Measurements from ENCODE around the gene CFAP77.

Gene CFAP77

DNA sequence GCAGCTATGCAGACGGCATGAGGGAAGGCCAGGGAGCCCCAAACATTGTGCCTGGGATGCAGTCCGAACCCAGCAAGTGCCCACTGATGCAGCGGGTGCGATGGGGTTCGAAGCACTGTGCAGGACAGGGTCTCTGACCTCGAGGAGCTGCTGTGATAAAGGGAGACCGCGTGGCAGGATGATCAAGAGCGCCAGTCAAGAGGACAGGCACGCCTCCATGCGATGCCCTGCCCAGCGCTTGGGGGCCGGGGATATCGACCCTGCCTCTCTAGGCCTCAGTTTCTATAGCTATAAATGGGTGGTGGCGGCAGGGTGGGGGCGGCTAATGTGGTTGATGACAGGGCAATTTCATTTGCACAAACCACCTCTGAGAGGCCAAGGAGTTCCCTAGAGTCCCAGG, 87.7 kb downstream of the CFAP77 start:
- DNase-seq: no peak

DNA sequence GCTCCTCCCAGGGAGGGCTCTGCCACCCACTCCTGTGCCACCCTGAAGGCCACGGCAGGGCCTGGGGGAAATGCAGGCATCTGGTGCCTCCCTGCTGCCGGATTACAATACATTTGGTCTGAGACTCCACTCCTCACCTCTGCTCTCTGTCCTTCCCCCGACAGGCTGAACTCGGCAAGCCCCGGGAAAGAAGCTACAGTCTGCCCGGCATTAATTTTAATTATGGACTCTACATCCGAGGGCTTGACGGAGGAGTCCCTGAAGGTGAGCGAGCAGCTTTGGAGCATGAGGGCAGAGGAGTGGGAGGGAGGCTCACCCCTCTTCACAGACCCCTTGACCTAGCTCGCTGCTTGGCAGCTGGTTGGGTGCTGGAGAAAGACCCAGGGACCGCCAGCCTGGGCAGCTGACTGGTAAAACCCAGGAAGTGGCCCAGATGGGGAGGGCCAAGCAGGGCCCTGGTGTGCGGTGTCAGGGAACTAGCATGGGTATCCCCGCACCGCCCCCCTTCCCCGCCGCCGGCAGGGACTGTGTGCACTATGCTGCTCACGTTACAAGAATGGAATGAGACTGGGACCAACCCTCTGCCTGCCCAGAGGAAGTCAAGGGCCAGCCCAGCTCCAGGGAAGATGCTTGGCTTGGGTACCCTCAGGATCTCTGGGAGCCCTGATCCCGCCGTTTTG, 88.7 kb downstream of the CFAP77 start:
- no peak for DNase-seq

DNA sequence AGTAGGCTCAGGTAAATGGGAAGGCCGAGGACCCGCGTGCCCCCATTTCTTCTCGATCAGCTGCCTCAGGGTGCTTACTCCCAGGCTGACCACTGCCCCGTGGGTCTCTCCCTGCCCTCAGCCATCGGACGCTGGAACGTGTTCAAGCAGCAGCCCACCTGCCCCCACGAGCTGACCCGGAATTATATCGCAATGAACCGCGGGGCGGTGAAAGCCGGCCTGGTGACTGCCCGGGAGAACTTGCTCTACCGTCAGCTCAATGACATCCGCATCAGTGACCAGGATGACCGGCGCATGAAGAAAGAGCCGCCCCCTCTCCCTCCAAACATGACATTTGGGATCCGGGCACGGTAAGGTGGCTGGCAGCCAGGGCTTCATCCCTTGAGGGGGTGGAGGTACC, 89.2 kb downstream of the CFAP77 start:
- no peak for DNase-seq

DNA sequence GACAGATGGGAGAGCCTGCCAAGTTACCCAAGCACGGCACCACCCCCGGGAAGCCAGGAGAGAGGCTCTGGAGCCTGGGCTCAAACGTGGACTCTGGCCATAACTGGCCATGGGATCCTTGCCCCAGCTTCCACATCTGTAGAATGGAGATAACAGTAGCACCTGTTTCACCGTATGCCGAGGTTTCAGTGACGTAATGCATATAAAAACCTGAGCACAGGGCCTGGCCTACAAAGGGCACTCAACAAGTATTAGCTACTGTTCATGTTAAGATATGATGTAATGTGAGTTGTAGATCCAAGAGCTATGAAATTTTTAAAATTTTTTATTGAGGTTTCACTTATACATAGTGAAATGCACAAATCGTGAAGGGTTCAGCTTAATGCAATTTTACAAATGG, 90.2 kb downstream of the CFAP77 start:
- DNase-seq: no peak

DNA sequence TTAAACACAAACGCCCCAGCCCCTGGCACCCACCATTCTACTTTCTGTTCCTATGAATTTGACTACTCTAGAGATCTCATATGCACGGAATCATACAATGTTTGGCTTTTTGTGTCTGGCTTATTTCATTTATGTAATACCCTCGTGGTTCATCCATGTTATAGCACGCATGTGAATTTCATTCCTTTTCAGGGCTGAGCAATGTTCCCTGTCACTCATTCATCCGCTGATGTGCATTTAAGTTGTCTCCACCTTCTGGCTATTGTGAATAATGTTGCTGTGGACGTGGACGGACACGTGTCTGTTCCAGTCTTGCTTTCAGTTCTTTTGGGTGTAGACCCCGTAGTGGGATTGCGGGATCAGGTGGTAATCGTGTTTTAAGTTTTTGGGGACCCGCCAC, 92.5 kb downstream of the CFAP77 start:
- DNase-seq: no peak

DNA sequence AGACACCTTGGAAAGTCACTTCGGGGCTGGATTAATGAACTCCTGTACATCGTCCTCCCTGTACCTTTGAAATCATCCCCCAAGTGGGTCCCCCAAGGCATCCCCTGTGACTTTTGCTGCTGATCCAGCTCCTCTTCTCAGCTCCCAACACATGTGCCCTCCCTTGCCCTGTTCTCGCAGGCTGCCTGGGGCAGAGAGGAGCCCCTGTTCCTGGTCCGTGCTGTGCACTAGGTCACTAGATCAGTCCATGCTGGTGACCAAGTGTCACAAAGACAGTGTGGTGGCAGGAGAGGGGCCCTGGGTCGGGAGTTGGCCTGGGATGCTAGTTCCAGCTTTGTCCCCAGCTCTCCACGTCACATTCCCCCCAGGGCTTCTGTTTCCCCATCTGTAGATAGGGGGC, 93.1 kb downstream of the CFAP77 start:
- no peak for DNase-seq

DNA sequence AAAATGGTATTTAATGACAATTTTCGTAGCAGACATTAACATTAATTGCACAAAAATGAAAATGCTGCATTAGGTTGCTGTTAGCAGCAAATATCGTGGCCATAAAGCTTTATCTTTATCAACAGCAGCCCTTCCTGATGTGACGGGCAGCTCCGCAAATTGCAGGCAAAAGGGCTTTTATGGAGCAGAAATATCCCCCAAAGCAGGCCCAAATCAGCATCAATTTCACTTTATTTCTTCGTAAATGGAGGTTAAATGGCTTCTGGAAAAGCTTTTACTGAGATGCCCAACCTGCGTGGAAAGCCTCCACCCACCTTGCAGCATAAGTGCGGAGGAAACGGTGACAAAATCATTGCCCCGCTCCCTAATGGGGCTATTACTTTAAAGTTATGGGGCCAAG, 94.5 kb downstream of the CFAP77 start:
- no peak for DNase-seq

DNA sequence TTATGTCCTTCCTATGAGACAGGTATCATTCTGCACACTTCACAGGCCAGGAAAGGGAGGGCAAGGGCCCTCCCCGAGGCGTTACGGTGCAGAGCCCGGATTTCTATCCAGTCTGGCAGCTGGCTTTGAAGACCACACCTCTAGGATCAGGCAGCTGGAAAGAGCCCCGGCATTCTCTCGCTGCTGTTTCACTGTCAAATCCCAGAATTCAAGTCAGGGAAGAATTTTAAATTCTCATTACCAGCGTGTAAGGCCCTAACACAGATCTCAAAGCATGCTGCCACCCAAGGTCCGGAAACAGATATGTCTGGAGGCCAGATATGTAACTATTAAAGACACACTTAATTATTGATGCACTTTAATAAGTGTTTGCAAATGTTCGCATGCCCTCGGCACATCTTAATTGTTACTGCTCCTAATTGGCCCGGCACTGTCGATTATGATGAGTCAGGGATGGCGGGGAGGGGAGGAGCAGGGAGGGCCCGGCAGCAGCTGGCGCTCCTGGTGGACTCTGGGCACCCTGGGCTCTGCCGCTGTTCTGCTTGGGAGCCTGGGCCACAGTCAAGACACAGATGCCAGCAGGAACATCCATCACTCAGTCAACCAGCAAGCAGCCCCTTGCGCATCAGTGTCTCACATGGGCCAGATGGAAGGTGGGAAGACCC, 96.1 kb downstream of the CFAP77 start:
- DNase-seq: no peak

DNA sequence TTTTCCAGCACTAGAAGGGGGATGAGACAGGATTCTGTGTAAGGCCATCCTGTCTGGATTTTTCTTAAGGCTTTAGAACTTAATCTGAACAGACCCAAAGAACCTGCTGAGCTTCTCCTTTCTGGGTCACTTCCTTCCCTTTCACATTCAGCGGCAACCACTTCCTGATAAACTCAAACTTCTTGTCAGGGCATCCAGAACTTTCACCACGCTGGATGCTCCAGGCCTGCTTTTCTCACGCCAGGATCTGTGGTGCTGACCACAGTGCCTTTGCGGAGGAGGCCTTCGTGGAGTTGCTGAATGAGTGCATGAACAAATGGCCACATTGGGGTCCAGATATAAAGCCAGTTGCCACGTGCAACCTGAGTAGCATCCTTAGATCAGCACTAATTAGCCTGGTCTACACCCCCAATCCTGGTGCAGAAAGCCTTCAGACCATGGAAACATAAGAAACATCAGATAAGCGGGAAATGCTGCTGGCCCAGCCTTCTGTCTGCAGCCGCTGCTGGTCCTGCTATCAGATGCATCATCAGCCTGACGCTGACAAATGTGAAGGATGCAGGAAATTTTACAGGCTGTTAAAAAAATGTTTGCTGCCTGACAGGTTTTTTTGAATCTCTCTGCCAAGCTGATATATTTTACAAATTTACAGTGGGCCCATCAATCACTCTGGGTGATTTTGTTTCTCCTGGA, 97.1 kb downstream of the CFAP77 start:
- no peak for DNase-seq

DNA sequence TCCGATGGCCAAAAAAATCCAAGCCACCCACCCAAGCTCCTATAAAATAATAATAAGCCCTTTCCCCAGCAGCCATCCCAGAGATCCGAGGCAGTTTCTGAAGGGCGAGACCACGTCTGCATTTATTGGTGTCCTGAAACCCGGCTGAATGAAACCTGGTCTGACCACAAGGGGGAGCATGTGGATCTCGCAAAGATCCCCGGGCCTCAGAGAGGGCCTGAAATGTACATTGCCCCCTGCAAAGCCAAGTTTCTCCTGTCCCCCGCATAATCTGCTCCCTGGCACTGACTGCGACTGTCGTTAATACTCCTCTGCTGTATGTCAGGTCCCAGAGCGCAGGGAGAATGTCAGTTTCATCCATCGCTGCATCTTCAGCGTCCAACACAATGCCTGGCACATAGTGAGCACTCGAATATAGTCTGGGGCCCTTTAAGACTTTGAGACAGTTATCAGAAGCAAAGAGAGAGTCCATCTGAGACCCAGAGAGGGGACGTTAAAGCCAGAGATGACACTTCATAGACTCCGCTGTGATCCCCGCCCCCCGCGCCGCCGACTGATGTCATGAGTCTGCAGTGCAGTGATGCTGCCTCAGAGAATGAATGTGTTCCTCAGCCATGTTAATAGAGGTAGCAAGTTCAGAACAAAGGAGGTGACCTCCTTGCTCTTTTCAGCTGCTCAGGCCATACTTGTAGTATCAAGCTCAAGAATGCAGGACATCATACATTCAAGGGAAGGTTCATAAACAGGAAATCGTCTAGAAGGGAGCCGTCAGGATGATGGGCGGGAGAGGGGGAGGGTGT, 97.9 kb downstream of the CFAP77 start:
- DNase-seq: peak; percentile 52 to 59

DNA sequence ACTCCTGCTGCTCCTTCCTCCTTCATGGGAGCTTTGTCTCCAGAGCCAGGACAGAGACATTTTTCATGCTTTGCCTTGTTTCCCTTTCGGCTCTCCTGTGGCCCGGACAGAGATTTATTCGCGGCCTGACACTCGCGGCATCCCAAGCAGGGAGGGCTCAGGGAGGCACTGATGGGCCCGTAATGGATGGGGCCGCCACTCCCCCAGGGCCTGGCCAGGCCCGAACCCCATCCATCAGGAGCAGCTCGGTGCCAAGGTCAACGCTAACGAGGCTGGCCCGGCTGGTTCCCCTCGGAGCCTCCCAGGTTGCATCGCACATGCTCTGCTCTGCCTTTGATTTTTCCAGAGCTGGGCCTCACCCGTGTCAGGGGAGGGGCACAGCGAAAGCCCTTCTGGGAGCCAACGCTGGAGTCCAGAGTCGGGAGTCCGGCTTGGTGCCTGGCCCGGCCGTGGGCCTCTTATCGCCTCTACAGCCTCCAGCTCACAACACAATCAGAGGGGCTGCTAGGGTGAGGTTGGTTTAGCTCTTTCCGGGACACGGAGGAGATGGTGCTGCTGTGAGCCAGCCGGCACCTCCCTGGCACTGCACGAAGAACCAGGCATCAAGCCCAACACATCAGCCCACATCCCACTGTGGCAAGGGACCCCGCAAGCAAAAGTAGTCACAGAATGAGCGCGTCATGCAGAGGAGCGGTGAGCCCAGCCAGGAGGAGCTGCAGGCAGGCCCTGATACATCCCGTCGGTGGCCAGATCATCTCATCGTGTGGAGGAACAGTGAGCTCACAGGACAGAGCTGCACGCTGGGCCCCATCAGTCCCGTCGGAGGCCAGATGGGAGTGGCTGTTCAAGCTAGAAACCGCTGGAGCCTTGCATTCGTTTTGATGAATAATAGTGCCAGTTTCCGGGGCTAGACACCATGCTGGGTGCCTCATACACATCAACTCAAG, 100.2 kb downstream of the CFAP77 start:
- DNase-seq: no peak

DNA sequence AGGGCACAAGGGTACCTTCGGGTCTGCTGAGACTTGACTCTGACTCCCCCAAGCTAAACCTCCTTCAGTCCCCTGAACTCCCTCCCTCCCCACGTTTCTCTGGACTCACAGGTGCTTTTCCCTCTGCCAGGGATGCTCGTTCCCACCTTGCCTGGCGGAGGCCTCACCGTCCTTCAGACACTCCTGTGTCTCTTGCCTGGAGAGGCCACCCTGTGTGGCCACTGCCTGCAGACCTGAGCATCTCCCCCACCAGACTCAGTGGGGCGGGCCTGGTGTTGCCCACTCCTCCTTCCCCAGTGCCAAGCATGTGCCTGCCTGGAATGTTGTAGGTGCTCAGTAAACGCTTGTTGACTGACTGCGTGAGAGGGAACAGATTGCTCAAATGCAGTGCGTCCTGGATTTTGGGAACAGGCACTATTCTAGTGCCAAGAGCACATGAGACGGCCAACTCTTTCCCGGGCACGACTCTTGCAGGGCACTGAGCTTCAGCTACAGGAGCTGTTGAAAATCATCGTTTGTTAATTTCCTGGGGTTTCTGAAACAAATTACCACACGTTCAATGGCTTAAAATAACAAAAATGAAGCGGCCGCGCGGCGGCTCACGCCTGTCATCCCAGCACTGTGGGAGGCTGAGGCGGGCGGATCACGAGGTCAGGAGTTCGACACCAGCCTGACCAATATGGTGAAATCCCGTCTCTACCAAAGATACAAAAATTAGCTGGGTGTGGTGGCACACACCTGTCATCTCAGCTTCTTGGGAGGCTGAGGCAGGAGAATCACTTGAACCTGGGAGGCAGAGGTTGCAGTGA, 101.4 kb downstream of the CFAP77 start:
- DNase-seq: no peak

DNA sequence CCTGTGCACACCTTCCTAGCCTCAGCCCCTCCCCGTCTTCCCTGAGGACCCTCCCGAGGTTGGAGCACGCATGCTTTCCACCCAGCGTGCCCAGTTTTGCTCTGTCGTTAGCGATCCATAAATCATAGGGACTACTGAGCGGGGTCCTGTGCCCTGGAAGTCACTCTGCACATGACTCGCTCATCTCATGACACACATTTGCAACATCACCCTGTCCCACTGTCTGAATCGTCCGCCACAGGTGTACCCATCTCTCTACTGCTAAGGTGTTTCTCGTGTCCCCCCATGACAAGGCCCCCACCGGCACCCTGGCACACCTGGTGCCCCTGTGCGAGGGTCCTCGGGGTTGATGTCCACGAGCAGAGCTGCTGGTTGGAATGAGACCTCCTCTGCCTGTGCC, 103.4 kb downstream of the CFAP77 start:
- no peak for DNase-seq

DNA sequence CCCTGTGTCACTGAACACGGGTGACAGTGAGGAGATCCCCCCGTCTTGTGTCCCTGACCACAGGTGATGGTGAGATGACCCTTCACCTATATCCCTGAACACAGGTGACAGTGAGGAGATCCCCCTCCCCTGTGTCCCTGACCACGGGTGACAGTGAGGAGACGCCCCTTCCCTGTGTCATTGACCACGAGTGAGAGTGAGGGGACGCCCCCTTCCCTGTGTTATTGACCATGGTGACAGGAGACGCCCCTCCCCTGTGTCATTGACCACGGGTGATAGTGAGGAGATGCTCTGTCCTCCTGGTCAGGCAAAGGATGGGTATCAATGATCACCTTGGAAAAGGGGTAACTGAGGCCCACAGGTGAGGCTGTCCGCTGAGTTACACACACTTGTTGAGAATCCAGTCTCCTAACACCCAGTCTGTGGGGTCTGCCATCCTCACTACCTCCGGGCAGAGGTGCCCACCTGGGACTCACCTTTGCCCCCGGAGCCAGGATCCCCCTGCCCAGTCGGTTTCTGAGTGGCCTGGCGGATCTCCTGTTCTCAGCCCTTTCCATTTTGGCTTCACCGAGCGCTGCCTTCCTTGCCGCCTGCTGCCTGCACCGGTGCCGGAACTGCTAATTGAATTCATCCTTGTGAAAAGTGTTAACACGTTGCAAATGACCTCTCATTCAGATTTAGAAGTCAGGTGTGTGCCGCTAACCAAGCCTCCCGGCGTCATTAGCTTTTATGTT, 104.2 kb downstream of the CFAP77 start:
- DNase-seq: no peak

DNA sequence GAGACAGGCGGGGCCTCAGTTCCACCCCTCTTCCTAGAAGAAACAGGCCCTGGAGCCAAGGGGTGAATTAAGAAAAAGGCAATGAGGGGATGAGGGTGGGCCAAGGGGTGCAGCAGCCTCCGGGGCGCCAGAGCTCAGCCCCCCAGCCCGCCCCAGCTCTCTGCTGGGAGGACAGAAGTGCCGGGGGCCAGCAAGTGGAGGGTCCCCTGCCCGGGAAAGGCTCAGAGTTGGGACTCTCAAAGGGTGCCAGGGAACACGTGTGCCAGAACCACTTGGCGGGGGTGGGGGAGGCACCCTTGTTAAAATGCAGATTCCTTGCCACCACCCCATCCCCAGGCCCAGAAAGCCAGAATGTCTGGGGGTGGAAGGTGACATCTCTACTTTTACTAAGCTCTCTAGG, 104.8 kb downstream of the CFAP77 start:
- DNase-seq: no peak

DNA sequence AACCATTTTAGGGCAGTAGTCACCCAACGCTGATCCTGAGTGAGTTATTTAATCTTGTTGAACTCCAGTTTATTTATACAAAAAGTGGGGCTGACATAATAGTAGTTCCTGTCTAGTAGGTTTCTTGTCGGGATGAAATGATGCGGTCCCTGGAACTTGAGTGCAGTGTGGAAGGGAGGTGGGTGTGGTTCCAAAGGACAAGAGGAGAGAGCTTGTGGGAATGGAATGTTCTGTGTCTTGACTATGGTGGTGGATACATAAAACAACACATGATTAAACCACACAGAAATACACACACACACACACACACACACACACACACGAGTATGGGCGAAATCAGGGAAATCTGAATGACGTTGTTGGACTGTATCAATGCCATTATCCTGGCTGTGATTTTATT, 106.3 kb downstream of the CFAP77 start:
- no peak for DNase-seq

DNA sequence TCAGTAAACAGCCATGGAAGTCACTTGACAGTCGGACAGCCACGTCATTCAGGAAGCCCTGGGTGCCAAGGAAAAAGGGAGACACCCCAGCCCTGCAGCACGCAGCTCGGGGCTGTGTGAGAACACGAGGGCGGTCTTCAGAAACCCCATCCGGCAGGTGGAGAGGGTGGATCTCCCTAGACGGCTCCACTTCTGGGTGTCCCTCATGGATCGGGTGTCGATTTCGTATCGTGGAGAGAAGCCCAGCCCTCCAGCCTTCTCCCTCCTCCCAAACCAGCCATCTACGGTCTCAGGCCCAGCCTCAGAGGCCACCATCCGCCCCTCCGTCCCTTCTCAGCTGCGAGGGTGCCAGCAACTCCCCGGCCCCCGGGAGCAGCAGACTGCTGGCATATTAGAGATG, 106.9 kb downstream of the CFAP77 start:
- no peak for DNase-seq

DNA sequence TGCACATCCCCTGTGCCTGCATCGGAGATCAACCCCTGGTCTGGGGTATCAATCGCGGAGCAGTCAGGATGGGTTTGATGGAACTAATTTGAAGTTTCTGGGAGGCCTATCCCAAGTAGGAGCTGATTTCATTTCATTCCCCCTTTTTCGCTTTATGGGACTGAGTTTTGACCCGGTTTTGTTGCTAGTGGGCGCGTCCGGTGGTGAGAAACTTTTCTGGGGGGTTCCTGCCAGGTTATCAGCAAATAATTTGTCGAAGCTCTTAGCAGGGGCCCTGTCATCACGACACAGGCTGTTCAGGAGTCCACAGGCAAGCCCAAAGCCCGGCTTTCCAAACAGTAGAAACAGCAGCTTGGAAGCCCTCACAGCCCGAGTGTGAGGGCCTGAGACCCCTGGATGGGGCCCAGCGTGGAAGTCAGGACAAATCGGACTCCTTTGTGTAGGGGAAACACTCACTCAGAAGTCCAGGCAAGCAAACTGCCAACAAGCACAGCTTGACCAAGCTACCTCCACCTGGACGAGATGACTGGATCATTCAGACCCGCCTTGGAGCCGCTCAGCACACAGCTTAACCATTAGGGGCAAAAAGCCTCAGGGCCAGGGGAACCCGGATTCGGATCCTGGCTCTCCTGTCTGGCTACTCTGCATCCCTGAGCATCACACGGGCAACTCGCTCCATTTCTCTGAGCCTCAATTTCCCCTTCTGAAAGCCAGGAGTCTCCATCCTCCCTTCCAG, 108.0 kb downstream of the CFAP77 start:
- DNase-seq: no peak

DNA sequence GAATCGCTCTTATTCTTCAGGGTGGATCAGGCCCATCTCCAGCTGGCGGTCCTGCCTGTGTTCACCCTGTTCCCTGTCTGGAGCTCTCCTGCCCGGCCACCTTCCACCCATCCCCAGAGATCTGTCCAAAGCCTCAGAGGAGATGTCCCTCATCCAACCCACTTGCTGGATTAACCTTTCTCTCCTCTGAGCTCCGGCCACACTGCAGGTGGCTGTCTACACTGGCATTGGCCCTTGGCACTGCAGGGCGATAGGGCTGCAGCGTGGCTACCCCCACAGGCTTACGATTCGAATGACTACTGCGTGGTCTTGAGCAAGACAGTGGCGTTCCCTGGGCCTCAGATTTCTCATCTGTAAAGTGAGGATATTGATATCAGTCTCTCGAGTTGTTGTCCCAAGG, 108.6 kb downstream of the CFAP77 start:
- DNase-seq: no peak

DNA sequence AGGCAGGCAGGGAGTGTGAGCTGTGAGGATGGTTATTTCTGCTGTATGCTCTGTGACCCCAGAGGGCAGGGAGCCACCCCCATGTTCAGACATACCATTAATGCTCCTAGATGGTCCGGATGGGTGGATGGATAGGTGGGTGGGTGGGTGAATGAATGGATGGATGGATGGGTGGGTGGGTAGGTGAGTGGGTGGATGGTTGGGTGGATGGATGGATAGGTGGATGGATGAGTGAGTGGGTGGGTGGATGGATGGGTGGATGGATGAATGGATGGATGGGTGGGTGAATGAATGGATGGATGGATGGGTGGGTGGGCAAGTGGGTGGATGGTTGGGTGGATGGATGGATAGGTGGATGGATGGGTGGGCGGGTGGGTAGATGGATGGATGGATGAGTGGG, 109.0 kb downstream of the CFAP77 start:
- no peak for DNase-seq
